Activated CD4-positive, alpha-beta memory T cell treated with anti-CD3 and anti-CD28 coated beads, Interleukin-2, amount 10 ng/mL, durations not matched to agents 7 days and 5 days (primary cell): ENCODE results near the gene GLI3. TPM values are rescaled to one million over a fixed set of nuclear protein-coding genes. Genes with fewer than 3 reads are reported as not detected.

ENCODE experiments used
- CTCF ChIA-PET: fragments of 350-600 bp; sonication (Branson Sonifier 250); formaldehyde crosslinking; loops from one replicate; lab custom pipeline; 2021; ENCODE audit warnings: antibody characterized with exemption, inconsistent platforms; lab: Charles Lee
- POLR2A ChIA-PET: fragments of 350-600 bp; sonication (Branson Sonifier 250); formaldehyde crosslinking; loops from one replicate; lab custom pipeline; 2021; ENCODE audit warnings: antibody characterized with exemption; lab: Charles Lee
- DNase-seq: peaks from one replicate; pipeline ENCODE4 v3.0.0-alpha.2; 2020
- H3K27ac Mint-ChIP-seq: one replicate; pipeline ENCODE4 v1.8.0; 2021; ENCODE audit warnings: mild to moderate bottlenecking, mixed read lengths
- H3K27me3 Mint-ChIP-seq: one replicate; pipeline ENCODE4 v1.8.0; 2021; ENCODE audit warnings: mixed read lengths
- H3K36me3 Mint-ChIP-seq: one replicate; pipeline ENCODE4 v1.8.0; 2021; ENCODE audit warnings: low read depth, mixed read lengths
- H3K4me1 Mint-ChIP-seq: one replicate; pipeline ENCODE4 v1.8.0; 2021; ENCODE audit warnings: mixed read lengths
- H3K4me3 Mint-ChIP-seq: one replicate; pipeline ENCODE4 v1.8.0; 2021; ENCODE audit warnings: mild to moderate bottlenecking, mixed read lengths
- H3K9me3 Mint-ChIP-seq: one replicate; pipeline ENCODE4 v1.8.0; 2021; ENCODE audit warnings: mixed read lengths
- total RNA-seq, 2 experiments: library from RNA; stranded (reverse); gene quantifications; one replicate each; pipeline ENCODE4 v1.2.3, GENCODE V29; 2021

The GLI3 gene
- total RNA-seq, 2 experiments from 2014 or later: not detected

DNA sequence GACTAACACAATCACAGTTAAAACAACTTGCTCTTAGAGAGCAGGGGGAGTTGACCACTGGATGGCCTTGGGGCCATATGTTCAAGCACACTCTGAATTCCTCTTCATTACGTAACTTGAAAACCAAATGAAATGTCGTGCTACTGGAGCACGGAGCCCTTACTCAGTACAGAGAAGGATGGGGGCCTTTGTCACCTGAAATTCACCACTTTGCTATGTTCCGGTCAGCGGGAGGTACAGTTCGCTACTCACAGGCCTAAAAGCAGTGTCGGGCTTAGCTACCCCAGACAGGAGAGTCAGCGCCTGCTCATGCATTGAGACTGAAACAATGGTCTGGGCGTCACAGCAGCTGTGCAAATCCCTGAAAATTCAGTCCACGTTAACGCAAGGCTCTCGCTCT, 39.6 kb downstream of the GLI3 start:
- Mint-ChIP-seq H3K9me3 (no peaks in the 10 kb centered on the region), H3K4me1 (no peaks in the 10 kb centered on the region), H3K27me3 (no peaks in the 10 kb centered on the region), H3K27ac (no peak overlapping the region), H3K4me3 (no peak overlapping the region), H3K36me3 (no peaks in the 10 kb centered on the region)
- ChIA-PET CTCF (no interaction called here), POLR2A (no interaction called here)
- DNase-seq: no peak

DNA sequence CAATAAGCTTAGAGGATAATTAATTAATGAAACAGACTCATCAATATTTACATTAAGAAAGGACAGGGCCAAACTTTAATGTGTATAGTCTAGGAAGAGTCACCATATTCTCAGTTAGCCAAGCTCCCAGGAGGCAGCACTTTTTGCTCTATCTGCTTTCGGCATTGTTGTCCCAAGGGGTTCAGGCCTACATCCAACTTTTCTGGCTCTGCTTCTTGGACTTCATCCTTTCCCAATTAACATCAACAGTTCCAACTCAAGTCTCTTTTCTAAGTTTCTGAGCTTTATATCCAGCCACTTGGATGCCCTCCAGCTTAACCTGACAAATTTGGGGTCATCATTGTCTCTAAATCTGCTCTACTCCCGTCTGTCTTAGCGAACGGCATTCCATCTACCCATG, 42.8 kb downstream of the GLI3 start:
- ChIA-PET POLR2A (no interaction called here), CTCF (no interaction called here)
- Mint-ChIP-seq H3K4me1 (no peaks in the 10 kb centered on the region), H3K36me3 (no peaks in the 10 kb centered on the region), H3K27me3 (no peaks in the 10 kb centered on the region), H3K27ac (no peak overlapping the region), H3K9me3 (no peaks in the 10 kb centered on the region), H3K4me3 (no peak overlapping the region)
- no peak for DNase-seq

GRCh38 chr7:42193471-42194129, 43.4 kb downstream of the GLI3 start:
- CTCF ChIA-PET: no interaction called here
- no peaks in the 10 kb centered on the region for H3K36me3 Mint-ChIP-seq
- DNase-seq: no peak
- no peaks in the 10 kb centered on the region for H3K27me3 Mint-ChIP-seq
- no peak overlapping the region for H3K27ac Mint-ChIP-seq
- no peaks in the 10 kb centered on the region for H3K4me1 Mint-ChIP-seq
- no peaks in the 10 kb centered on the region for H3K9me3 Mint-ChIP-seq
- H3K4me3 Mint-ChIP-seq: no peak overlapping the region
- POLR2A ChIA-PET: no interaction called here

GRCh38 chr7:42192851-42193461, 44.1 kb downstream of the GLI3 start:
- Mint-ChIP-seq H3K27ac (no peak overlapping the region), H3K36me3 (no peaks in the 10 kb centered on the region), H3K9me3 (no peaks in the 10 kb centered on the region), H3K27me3 (no peaks in the 10 kb centered on the region), H3K4me1 (no peaks in the 10 kb centered on the region), H3K4me3 (no peak overlapping the region)
- POLR2A ChIA-PET: no interaction called here
- DNase-seq: no peak
- CTCF ChIA-PET: no interaction called here

DNA sequence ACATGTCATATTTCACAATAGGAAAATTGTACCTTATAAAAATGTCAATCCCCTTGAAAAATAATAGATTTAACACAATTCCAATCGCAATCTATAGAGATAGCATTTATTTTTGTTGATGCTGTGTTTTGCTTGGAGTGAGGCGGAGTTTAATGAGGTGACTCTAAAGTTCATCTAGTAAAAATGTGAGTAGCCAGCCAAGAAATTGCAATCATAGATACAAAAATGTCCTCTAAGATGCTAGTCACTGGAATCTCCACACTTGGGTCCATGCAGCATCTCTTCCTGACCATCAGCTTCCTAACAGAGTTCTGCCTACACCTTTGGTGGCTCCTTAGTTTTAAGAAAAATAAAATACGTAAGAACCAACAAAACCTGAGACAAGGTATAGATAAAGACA, 44.9 kb downstream of the GLI3 start:
- POLR2A ChIA-PET: no interaction called here
- Mint-ChIP-seq H3K4me1 (no peaks in the 10 kb centered on the region), H3K9me3 (no peaks in the 10 kb centered on the region), H3K36me3 (no peaks in the 10 kb centered on the region), H3K27ac (no peak overlapping the region), H3K27me3 (no peaks in the 10 kb centered on the region), H3K4me3 (no peak overlapping the region)
- DNase-seq: no peak
- CTCF ChIA-PET: no interaction called here

GRCh38 chr7:42189535-42189934, 47.5 kb downstream of the GLI3 start:
- no peaks in the 10 kb centered on the region for H3K27me3 Mint-ChIP-seq
- no peaks in the 10 kb centered on the region for H3K36me3 Mint-ChIP-seq
- ChIA-PET POLR2A (no interaction called here), CTCF (no interaction called here)
- no peaks in the 10 kb centered on the region for H3K9me3 Mint-ChIP-seq
- no peak overlapping the region for H3K27ac Mint-ChIP-seq
- DNase-seq: no peak
- no peaks in the 10 kb centered on the region for H3K4me1 Mint-ChIP-seq
- no peak overlapping the region for H3K4me3 Mint-ChIP-seq

DNA sequence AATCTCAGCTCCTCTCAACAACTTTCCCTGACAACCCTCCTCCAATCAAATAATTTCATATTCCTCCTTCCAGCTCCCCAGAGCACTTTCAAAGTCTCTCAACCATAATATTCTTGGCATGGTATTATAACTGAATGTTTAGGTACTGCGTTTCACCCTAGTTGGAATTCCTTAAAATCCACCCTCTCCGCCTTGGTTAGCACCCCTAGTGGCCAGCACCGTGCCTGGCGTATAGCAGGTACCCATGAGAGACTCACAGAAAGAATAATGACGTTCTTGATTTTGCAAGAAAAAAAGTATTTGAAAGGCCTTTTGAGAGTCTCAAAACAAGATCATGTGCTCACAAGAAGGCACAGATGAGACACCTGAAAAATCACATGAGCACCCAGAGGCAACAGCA, 50.9 kb downstream of the GLI3 start:
- Mint-ChIP-seq H3K9me3 (no peaks in the 10 kb centered on the region), H3K4me1 (no peaks in the 10 kb centered on the region), H3K4me3 (no peak overlapping the region), H3K27ac (no peak overlapping the region), H3K36me3 (no peaks in the 10 kb centered on the region), H3K27me3 (no peaks in the 10 kb centered on the region)
- POLR2A ChIA-PET: no interaction called here
- CTCF ChIA-PET: interaction anchor here (0.8 kb wide), 1 partner anchor 8 kb away, joined by 3 read pairs; no protein-coding TSS in a partner anchor
- no peak for DNase-seq

DNA sequence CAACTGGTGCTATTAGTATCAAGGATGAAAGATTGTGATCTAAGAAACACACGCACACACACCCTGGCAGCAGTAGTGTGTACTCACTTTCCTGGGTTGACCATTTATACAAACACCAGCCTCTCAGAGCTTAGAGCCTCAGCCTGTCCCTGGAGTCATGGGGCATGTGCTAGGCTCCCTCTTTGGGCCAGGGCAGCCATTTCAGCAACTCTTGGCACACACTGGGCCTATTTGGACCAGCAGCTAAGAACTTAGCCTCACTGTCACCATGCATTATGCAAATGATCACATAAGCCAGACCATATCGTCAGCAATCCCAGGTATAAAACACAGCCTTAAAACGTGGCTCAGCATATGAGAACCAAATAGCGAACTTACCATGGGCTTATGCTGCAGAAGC, 51.3 kb downstream of the GLI3 start:
- Mint-ChIP-seq H3K27ac (no peak overlapping the region), H3K27me3 (no peaks in the 10 kb centered on the region), H3K4me3 (no peak overlapping the region), H3K4me1 (no peaks in the 10 kb centered on the region), H3K36me3 (no peaks in the 10 kb centered on the region), H3K9me3 (no peaks in the 10 kb centered on the region)
- DNase-seq: no peak
- ChIA-PET CTCF (no interaction called here), POLR2A (no interaction called here)

DNA sequence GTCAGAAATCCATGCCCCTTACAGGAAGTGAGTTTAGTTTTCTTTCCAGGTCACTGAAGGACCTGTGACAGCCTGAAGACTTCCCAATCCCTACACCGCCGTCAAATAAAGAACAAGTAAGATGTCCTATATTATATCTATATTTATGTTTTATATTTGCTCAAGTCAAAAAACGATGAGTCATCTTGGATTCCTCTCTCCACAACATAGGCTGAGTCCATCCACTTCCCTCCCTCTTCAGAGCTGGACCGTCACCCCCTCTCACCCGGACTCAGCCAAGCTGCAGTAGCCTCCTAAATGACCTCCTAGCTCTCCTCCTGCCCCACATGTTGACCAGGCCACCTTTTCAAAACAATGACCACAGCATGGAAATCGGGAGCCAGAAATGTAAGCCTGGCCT, 53.5 kb downstream of the GLI3 start:
- DNase-seq: no peak
- H3K9me3 Mint-ChIP-seq: peaks cover 1% of the 10 kb centered on the region
- no peaks in the 10 kb centered on the region for H3K36me3 Mint-ChIP-seq
- H3K27me3 Mint-ChIP-seq: no peaks in the 10 kb centered on the region
- no peak overlapping the region for H3K4me3 Mint-ChIP-seq
- no peak overlapping the region for H3K27ac Mint-ChIP-seq
- POLR2A ChIA-PET: no interaction called here
- no peaks in the 10 kb centered on the region for H3K4me1 Mint-ChIP-seq
- CTCF ChIA-PET: no interaction called here

- ChIA-PET CTCF (no interaction called here), POLR2A (no interaction called here)
- Mint-ChIP-seq H3K36me3 (no peaks in the 10 kb centered on the region), H3K27ac (no peak overlapping the region), H3K4me3 (no peak overlapping the region), H3K27me3 (no peaks in the 10 kb centered on the region), H3K4me1 (no peaks in the 10 kb centered on the region), H3K9me3 (peaks cover 3% of the 10 kb centered on the region)
- no peak for DNase-seq
Observed at GRCh38 chr7:42181566-42181965, 55.4 kb downstream of the GLI3 start.

GRCh38 chr7:42180806-42181205, 56.2 kb downstream of the GLI3 start:
- ChIA-PET POLR2A (no interaction called here), CTCF (no interaction called here)
- Mint-ChIP-seq H3K4me1 (no peaks in the 10 kb centered on the region), H3K36me3 (no peaks in the 10 kb centered on the region), H3K27ac (no peak overlapping the region), H3K4me3 (no peak overlapping the region), H3K9me3 (peaks cover 3% of the 10 kb centered on the region), H3K27me3 (no peaks in the 10 kb centered on the region)
- no peak for DNase-seq

DNA sequence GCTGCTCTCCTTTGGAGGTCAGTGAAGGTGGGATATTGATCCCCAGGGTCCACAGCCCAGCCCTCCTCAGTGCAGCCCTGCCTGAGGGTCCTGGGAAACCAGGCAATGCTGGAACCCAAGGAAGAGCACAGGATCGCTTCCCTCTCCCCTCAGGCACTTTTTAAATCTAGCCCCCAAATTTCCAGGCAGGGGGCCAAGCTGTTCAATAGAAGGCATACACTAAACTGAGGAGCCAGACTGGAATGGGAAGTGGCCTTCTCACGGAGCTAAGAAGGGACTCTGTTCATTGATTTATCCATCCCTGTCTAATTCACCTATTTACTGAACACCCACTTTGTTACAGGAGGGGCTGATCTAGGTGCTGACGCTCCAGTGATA, 60.3 kb downstream of the GLI3 start:
- no peak for DNase-seq
- POLR2A ChIA-PET: no interaction called here
- no peak overlapping the region for H3K4me3 Mint-ChIP-seq
- H3K4me1 Mint-ChIP-seq: no peaks in the 10 kb centered on the region
- no peak overlapping the region for H3K27ac Mint-ChIP-seq
- H3K27me3 Mint-ChIP-seq: no peaks in the 10 kb centered on the region
- peaks cover 3% of the 10 kb centered on the region for H3K9me3 Mint-ChIP-seq
- CTCF ChIA-PET: no interaction called here
- H3K36me3 Mint-ChIP-seq: no peaks in the 10 kb centered on the region

- DNase-seq: no peak
- no peak overlapping the region for H3K4me3 Mint-ChIP-seq
- CTCF ChIA-PET: no interaction called here
- H3K4me1 Mint-ChIP-seq: no peaks in the 10 kb centered on the region
- peaks cover 3% of the 10 kb centered on the region for H3K9me3 Mint-ChIP-seq
- H3K27me3 Mint-ChIP-seq: no peaks in the 10 kb centered on the region
- no peak overlapping the region for H3K27ac Mint-ChIP-seq
- POLR2A ChIA-PET: no interaction called here
- no peaks in the 10 kb centered on the region for H3K36me3 Mint-ChIP-seq
Observed at GRCh38 chr7:42175834-42176723, 60.9 kb downstream of the GLI3 start.
